BLaER1 treated with 17β-estradiol and CSF1 and Interleukin-3, amounts not matched to agents 10 nM and 100 nM (cell line): Measurements from ENCODE around the gene NXN.

Experiments used
- H3K27ac ChIP-seq, 11 experiments: shearing (Covaris generic); formaldehyde crosslinking; 2 replicates each; pipeline ENCODE4 v1.8.1; 2022
- H3K27me3 ChIP-seq, 11 experiments: shearing (Covaris generic); formaldehyde crosslinking; 2 replicates each; pipeline ENCODE4 v1.8.1; 2022
- H3K36me3 ChIP-seq, 11 experiments: shearing (Covaris generic); formaldehyde crosslinking; 2 replicates each; pipeline ENCODE4 v1.8.1; 2022
- H3K4me1 ChIP-seq, 10 experiments: shearing (Covaris generic); formaldehyde crosslinking; 2 replicates each; pipeline ENCODE4 v1.8.1; 2022
- H3K4me2 ChIP-seq, 11 experiments: shearing (Covaris generic); formaldehyde crosslinking; 2 replicates each; pipeline ENCODE4 v1.8.1; 2022
- H3K4me3 ChIP-seq, 10 experiments: shearing (Covaris generic); formaldehyde crosslinking; 2 replicates each; pipeline ENCODE4 v1.8.1; 2022
- H3K9ac ChIP-seq, 11 experiments: shearing (Covaris generic); formaldehyde crosslinking; 2 replicates each; pipeline ENCODE4 v1.8.1; 2022
- H3K9me3 ChIP-seq, 11 experiments: shearing (Covaris generic); formaldehyde crosslinking; replicated peaks in 1 of 11; 2 replicates each; pipeline ENCODE4 v1.8.1; 2022
- H4K20me1 ChIP-seq, 11 experiments: shearing (Covaris generic); formaldehyde crosslinking; 2 replicates each; pipeline ENCODE4 v1.8.1; 2022
- Cebpa-rat ChIP-seq, 11 experiments: shearing (Covaris generic); IDR thresholded peaks; 2 replicates each; pipeline ENCODE4 v1.8.1; 2022

NXN gene

DNA sequence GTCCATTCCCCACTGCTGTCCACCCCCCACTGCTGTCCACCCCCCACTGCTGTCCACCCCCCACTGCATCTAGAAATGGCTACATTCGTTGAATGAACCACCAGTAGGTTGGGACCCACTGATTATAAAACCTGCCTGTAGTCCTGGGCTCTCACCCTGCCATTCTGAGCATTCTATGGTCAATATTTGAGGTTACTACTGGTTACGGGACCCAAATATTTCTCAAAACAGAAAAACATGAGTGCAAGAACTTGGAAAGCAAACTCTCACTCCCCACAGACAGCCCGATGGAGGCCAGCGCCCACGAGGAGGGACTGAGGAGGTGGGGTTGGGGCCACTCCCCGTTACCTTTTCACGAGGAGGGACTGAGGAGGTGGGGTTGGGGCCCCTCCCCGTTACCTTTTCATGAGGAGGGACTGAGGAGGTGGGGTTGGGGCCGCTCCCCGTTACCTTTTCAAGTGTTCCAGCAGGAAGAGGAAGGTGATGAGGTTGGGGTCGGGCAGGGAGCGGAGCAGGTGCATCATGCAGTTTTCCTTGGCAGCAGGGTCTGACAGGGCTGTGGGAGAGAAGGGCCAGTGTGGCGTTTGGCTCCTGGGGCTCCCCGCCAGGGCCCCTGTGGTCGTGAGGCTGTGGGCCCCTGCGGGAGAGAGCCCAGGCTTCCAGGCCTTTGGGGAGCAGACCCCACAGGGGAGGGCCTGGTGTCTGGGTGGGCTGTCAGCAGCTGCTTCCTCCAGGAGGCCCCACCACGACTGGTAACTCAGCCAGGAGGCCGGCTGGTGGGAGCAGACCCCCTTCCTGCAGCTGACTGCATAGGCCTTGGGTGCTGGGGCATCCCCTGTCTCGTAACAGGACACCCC lies 29.9 kb upstream of the NXN start:
- Histone ChIP-seq H4K20me1 (peaks cover 8 to 95% (median 67%) of the 10 kb centered on the region in 11 experiments; a peak in 21 of 22 replicates), H3K4me1 (peaks cover 41 to 85% (median 61%) of the 10 kb centered on the region in 10 experiments), H3K9ac (peak overlapping the region in 3 of 11 experiments; percentile 18 to 26 (median 19); a peak in 2 of 22 replicates), H3K27me3 (no peaks in the 10 kb centered on the region), H3K36me3 (peaks cover 6 to 95% (median 41%) of the 10 kb centered on the region in 11 experiments; a peak in 20 of 22 replicates), H3K27ac (no peak overlapping the region), H3K4me2 (peak overlapping the region in 7 of 11 experiments; percentile 5 to 81 (median 48); a peak in 11 of 22 replicates), H3K4me3 (no peak overlapping the region), H3K9me3 (no peaks in the 10 kb centered on the region)
- no peak for TF ChIP-seq Cebpa-rat (IDR thresholded peaks at IDR 0.05)

DNA sequence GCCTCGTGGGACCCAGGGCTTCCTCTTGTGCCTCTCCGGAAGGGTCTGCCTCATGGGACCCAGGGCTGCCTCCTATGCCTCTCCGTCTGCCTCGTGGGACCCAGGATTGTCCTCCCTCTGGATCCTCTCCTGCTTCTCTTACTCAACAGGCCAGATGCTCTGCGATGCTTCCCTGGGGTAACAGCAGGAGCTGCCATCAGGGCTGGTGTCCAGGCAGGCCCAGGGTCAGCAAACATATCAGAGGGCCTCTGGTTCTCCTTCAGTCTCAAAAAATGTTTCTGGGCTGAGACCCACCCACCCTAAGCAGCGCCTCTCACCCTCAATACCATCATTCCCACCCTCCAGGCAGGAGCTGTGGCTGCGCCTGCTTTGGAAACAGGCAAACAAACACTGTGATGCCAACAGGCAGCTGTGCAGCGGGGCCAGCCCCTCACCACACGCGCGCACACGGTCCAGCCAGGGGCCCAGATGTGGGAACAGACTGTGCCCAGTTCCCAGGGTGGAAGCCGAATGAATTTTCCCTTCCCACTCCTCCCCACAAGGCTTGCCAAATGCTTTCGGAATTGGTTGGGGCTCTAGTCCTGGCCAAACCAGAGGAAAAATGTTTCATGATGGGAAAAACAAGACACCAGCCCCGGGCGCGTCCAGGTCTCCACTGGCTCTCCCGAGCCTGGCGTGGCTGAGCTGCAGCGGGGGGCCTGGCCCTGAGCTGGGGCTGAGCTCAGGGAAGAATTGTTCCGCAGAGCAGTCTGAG lies 28.6 kb upstream of the NXN start:
- peak overlapping the region in 10 of 11 experiments; percentile 11 to 84 (median 72); a peak in 20 of 22 replicates for H3K4me2 ChIP-seq
- H3K4me3 ChIP-seq, result no peak overlapping the region
- H3K27ac ChIP-seq, result peak overlapping the region in 4 of 11 experiments; percentile 12 to 56 (median 24); a peak in 7 of 22 replicates
- H3K36me3 ChIP-seq, result peaks cover 14 to 98% (median 54%) of the 10 kb centered on the region in 11 experiments
- TF ChIP-seq Cebpa-rat (IDR thresholded peaks at IDR 0.05), result no peak
- no peaks in the 10 kb centered on the region for H3K9me3 ChIP-seq
- H3K4me1 ChIP-seq, result peaks cover 50 to 87% (median 66%) of the 10 kb centered on the region in 10 experiments
- H4K20me1 ChIP-seq, result peaks cover 8 to 96% (median 75%) of the 10 kb centered on the region in 11 experiments; a peak in 21 of 22 replicates
- H3K9ac ChIP-seq, result peak overlapping the region in 8 of 11 experiments; percentile 21 to 68 (median 44); a peak in 15 of 22 replicates
- no peaks in the 10 kb centered on the region for H3K27me3 ChIP-seq

DNA sequence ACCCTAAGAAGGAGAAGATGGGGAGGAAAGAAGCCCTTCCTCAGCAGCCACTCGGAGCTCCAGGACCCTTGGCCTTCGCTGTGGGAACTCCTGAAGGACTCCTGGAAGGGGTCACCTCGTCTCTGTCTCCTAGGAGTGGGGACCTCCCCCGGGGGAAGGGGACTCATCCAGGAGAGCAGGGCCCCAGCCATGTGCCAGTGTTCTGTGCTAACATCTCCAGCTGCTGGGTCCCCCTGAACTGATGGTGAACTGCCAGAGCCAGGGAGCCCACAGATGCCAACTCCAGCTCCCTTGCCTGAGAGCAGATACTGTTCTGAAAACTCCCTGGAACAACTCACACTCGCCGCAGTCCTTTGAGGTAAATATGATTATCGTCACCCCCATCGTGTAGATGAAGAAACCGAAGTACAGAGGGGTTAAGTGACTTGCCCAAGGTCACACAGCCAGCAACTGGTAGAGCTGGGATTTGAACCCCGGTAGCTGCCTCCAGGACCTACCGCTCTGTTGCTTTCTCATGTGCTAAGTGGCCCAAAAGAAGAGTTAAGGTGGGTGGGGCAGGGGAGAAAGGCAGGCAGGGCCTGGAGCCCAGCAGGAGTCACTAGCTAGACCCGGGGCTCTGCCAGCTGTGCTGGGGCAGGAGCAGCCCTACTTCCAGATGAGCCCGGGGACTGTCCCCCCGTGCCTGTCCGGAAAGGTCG lies 27.9 kb upstream of the NXN start:
- H3K36me3 ChIP-seq, result peaks cover 21 to 98% (median 61%) of the 10 kb centered on the region in 11 experiments

DNA sequence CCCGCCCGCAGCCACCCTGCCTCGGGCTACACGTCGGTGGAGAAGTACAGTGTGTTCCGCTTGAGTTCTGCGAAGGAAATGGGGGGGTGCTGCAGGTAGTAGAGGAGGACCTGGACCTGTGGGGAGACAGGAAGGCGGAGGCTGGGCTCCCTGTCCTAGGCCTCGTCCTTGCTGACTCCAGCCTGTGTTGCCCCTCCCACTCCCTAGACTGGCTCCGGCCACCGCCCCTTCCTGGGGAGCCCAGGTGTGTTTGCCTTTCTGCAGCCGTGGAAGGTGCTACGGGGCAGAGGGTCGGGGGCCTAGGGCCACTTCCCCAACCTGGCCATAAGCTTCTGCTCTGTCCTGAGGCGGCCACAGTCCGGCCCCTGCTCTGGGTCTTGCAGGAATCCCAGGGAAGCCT lies 26.5 kb upstream of the NXN start:
- 0 out of 20 replicates have a peak overlapping the region, but pooled peaks of 1 of the 10 experiments have one; percentile 5 for H3K4me3 ChIP-seq
- peak overlapping the region; percentile 46 to 91 (median 77) for H3K4me2 ChIP-seq
- H3K27me3 ChIP-seq, result no peaks in the 10 kb centered on the region
- peaks cover 50 to 75% (median 64%) of the 10 kb centered on the region in 10 experiments for H3K4me1 ChIP-seq
- peak overlapping the region in 5 of 11 experiments; percentile 23 to 50 (median 34); a peak in 6 of 22 replicates for H3K27ac ChIP-seq
- peak overlapping the region in 9 of 11 experiments; percentile 10 to 58 (median 36); a peak in 8 of 22 replicates for H3K9ac ChIP-seq
- no peak for TF ChIP-seq Cebpa-rat (IDR thresholded peaks at IDR 0.05)
- H4K20me1 ChIP-seq, result peaks cover 14 to 97% (median 79%) of the 10 kb centered on the region in 11 experiments; a peak in 21 of 22 replicates
- peaks cover 35 to 98% (median 68%) of the 10 kb centered on the region in 11 experiments for H3K36me3 ChIP-seq
- H3K9me3 ChIP-seq, result no peaks in the 10 kb centered on the region

More for the DNA sequence above, 27.9 kb upstream of the NXN start:
- Histone ChIP-seq H3K4me3 (no peak overlapping the region), H3K4me2 (peak overlapping the region; percentile 11 to 84 (median 70); a peak in 20 of 22 replicates), H3K27ac (peak overlapping the region in 4 of 11 experiments; percentile 12 to 56 (median 24); a peak in 7 of 22 replicates), H3K9ac (peak overlapping the region in 9 of 11 experiments; percentile 10 to 68 (median 39); a peak in 15 of 22 replicates), H3K27me3 (no peaks in the 10 kb centered on the region), H4K20me1 (peaks cover 9 to 96% (median 76%) of the 10 kb centered on the region in 11 experiments; a peak in 21 of 22 replicates), H3K4me1 (peaks cover 50 to 80% (median 64%) of the 10 kb centered on the region in 10 experiments), H3K9me3 (no peaks in the 10 kb centered on the region)
- no peak for TF ChIP-seq Cebpa-rat (IDR thresholded peaks at IDR 0.05)

DNA sequence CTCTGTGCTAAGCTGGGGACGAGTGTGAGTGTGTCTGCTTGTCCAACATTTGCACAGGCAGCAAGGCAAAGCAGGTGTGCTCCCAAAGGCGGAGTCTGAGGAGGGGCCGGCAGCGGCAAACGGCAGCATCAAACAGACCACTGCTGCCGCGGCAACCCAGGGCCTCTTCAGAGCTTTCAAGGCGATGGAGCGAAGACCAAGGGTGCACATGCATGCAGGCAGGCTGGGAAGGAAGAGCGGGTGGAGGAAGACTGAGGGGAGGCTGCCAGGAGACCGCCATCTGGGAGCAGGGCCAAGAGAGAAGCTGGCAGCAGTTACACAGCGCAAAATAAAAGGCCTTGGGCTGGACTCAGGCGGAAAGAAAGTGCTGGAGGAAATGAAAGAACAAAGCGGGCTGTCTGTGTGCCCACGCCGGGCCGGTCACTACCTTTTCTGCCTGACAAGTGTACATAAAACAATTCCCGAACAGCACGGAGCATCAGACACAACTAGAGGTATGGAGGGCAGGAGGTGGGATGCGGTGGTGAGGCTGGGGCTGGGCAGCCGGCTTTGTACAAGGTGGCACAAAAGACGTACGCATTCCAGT lies 25.9 kb upstream of the NXN start:
- Histone ChIP-seq H3K27me3 (no peaks in the 10 kb centered on the region), H3K4me2 (peak overlapping the region; percentile 46 to 91 (median 77)), H3K4me3 (peak overlapping the region in 2 of 10 experiments; percentile 5 to 23; a peak in 3 of 20 replicates), H3K9ac (peak overlapping the region in 9 of 11 experiments; percentile 0 to 60 (median 36); a peak in 15 of 22 replicates), H3K27ac (peak overlapping the region in 6 of 11 experiments; percentile 8 to 50 (median 31); a peak in 5 of 22 replicates), H3K9me3 (no peaks in the 10 kb centered on the region), H3K36me3 (peaks cover 41 to 98% (median 73%) of the 10 kb centered on the region in 11 experiments), H4K20me1 (peaks cover 14 to 97% (median 85%) of the 10 kb centered on the region in 11 experiments; a peak in 21 of 22 replicates), H3K4me1 (peaks cover 50 to 75% (median 63%) of the 10 kb centered on the region in 10 experiments)
- no peak for TF ChIP-seq Cebpa-rat (IDR thresholded peaks at IDR 0.05)

DNA sequence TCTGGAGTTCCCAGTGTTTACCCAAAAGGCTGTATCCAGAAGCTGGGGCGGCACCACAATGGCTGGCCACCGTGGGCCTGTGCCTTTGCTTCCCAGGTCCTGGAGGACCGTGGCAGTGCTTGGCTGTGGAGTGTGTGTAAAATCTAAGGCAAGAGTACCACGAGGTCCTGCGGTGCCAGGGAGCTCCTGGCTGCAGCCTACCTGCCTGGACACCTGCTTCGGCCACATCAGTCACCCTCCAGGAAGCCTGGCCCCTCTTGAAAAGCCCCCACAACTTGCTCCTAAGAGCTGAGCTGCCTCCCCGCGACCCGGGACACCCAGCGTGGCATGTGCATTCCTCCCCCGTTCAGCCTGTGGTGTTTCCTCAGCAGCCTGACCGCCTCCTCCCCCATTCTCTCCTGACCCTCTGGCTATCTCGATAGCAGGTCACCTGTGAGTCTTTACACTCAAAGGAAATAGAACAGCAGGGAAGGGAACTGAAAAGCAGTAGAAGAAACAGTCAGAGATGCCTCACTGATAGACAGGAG lies 25.3 kb upstream of the NXN start:
- Histone ChIP-seq H3K27me3 (no peaks in the 10 kb centered on the region), H3K4me3 (peak overlapping the region in 1 of 10 experiments; percentile 23; a peak in 3 of 20 replicates), H4K20me1 (peaks cover 14 to 97% (median 79%) of the 10 kb centered on the region in 11 experiments; a peak in 21 of 22 replicates), H3K4me2 (peak overlapping the region; percentile 46 to 91 (median 77)), H3K9ac (peak overlapping the region in 8 of 11 experiments; percentile 0 to 60 (median 34); a peak in 8 of 22 replicates), H3K9me3 (no peaks in the 10 kb centered on the region), H3K27ac (peak overlapping the region in 1 of 11 experiments; percentile 48; a peak in 1 of 22 replicates), H3K36me3 (peaks cover 47 to 98% (median 73%) of the 10 kb centered on the region in 11 experiments), H3K4me1 (peaks cover 50 to 70% (median 59%) of the 10 kb centered on the region in 10 experiments)
- TF ChIP-seq Cebpa-rat (IDR thresholded peaks at IDR 0.05), result no peak
